ENCODE data around the gene GTF2IRD1. TPM values are rescaled to one million over a fixed set of nuclear protein-coding genes. Genes with fewer than 3 reads are reported as not detected.

Gene GTF2IRD1
- polyA plus RNA-seq, 3 donors: not detected

DNA sequence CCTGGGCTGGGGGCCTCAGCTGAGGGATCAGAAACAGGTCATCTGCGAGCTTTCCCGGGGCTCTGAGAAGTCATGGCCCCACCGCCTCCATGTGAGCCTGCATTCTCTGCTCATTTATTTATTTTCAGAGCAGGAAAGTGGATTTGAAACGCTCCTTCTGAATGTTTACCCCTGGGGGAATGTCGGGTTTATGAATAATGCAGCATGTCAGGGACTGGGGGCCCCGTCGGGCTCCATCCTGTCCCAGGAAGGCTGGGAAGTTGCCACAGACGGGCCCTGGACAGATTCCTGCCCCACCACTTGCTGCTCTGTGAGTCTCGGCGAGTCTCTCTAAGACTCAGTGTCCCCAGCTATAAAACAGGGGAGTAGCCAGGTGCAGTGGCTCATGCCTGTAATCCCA, 11.9 kb upstream of the GTF2IRD1 start:
- DNase-seq: no peak
- Histone ChIP-seq H3K4me1 (ENCODE audit: control insufficient read depth in 1 of 2, insufficient read depth in 2 of 2, low read length in 2 of 2) (no peaks in the 10 kb centered on the region), H4K20me1 (ENCODE audit: insufficient read depth, low read length) (no peaks in the 10 kb centered on the region), H3K4me2 (replicated peaks; ENCODE audit: extremely low read depth, low read length, poor library complexity, severe bottlenecking) (no peak overlapping the region), H3K9me3 (replicated peaks in 1 of 2; ENCODE audit: control insufficient read depth in 1 of 2, insufficient read depth in 1 of 2, low read length in 2 of 2) (peaks cover 0 to 6% of the 10 kb centered on the region in 2 donors), H3K27ac (ENCODE audit: low read depth in 1 of 2, low read length in 2 of 2) (no peak overlapping the region), H3K36me3 (replicated peaks in 1 of 2; ENCODE audit: control insufficient read depth in 1 of 2, insufficient read depth in 2 of 2, low read length in 2 of 2) (no peaks in the 10 kb centered on the region), H3K27me3 (ENCODE audit: control insufficient read depth in 2 of 2, insufficient read depth in 2 of 2, low read length in 2 of 2) (no peaks in the 10 kb centered on the region), H3K79me2 (ENCODE audit: insufficient read depth, low read length) (no peaks in the 10 kb centered on the region), H2AFZ (ENCODE audit: insufficient read depth, low read depth, low read length, poor library complexity, severe bottlenecking) (no peak overlapping the region), H3K4me3 (replicated peaks in 1 of 3; ENCODE audit: low read depth in 2 of 3, low read length in 3 of 3) (no peak overlapping the region), H3K9ac (ENCODE audit: insufficient read depth, low read length, poor library complexity, severe bottlenecking) (no peak overlapping the region)
- TF ChIP-seq, protein P1, sequence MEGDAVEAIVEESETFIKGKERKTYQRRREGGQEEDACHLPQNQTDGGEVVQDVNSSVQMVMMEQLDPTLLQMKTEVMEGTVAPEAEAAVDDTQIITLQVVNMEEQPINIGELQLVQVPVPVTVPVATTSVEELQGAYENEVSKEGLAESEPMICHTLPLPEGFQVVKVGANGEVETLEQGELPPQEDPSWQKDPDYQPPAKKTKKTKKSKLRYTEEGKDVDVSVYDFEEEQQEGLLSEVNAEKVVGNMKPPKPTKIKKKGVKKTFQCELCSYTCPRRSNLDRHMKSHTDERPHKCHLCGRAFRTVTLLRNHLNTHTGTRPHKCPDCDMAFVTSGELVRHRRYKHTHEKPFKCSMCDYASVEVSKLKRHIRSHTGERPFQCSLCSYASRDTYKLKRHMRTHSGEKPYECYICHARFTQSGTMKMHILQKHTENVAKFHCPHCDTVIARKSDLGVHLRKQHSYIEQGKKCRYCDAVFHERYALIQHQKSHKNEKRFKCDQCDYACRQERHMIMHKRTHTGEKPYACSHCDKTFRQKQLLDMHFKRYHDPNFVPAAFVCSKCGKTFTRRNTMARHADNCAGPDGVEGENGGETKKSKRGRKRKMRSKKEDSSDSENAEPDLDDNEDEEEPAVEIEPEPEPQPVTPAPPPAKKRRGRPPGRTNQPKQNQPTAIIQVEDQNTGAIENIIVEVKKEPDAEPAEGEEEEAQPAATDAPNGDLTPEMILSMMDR (IDR thresholded peaks at IDR 0.05): no peak
- Mint-ChIP-seq H3K36me3 (no peaks in the 10 kb centered on the region), H3K27me3 (ENCODE audit: low read depth in 3 of 3) (peaks cover 0 to 2% (median 0%) of the 10 kb centered on the region in 3 donors), H3K9me3 (peaks cover 2 to 21% (median 18%) of the 10 kb centered on the region in 7 donors), H3K27ac (no peak overlapping the region), H3K4me1 (no peaks in the 10 kb centered on the region), H3K4me3 (no peak overlapping the region)
- WGBS (ENCODE audit: insufficient coverage): 79% methylated on average over 7 of the region's 10 CpGs
- intact Hi-C loops (cut with micrococcal nuclease): no loop called here

DNA sequence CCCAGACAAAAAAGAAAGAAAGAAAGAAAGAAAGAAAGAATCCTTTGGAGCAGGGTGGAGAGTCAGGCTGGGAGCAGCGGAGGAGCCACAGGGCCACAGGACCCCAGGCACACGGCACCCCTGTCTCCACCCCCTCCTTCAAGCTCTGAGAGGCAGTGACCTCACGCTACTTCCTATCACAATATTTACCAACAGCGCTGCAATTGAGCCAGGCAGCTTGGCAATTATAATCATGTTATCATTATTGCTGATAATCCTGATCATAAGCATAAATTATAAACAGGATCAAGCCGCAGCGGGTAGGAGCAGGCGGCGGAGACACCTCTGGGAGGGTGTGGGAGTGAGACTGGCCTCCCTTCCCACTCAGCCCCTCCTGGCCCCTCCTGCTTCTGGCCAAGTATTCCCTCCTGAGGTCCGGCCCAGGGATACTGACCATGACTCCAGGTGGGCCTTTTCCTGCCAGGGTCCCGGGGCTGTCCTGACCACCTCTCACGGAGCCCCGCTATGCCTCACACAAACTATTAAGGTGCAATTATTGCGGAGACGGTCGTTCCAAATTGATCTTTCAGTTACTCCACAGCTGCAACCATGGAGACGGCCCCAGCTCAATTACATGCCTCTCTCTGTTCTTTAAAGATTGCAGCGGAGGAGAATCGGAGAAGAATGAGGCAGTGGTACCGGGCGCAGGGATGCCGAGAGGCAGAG, 10.0 kb upstream of the GTF2IRD1 start:
- no peaks in the 10 kb centered on the region for H4K20me1 ChIP-seq (ENCODE audit: insufficient read depth, low read length)
- H3K9me3 Mint-ChIP-seq: peaks cover 0 to 9% (median 6%) of the 10 kb centered on the region in 7 donors
- TF ChIP-seq, protein P1 (IDR thresholded peaks at IDR 0.05): no peak
- no peak overlapping the region for H3K27ac Mint-ChIP-seq
- no peak overlapping the region for H3K4me2 ChIP-seq (replicated peaks; ENCODE audit: extremely low read depth, low read length, poor library complexity, severe bottlenecking)
- no peaks in the 10 kb centered on the region for H3K4me1 ChIP-seq (ENCODE audit: control insufficient read depth in 1 of 2, insufficient read depth in 2 of 2, low read length in 2 of 2)
- no peak overlapping the region for H3K9ac ChIP-seq (ENCODE audit: insufficient read depth, low read length, poor library complexity, severe bottlenecking)
- no peaks in the 10 kb centered on the region for H3K36me3 Mint-ChIP-seq
- H2AFZ ChIP-seq (ENCODE audit: insufficient read depth, low read depth, low read length, poor library complexity, severe bottlenecking): no peak overlapping the region
- no peak overlapping the region for H3K4me3 ChIP-seq (replicated peaks in 1 of 3; ENCODE audit: low read depth in 2 of 3, low read length in 3 of 3)
- no peaks in the 10 kb centered on the region for H3K27me3 ChIP-seq (ENCODE audit: control insufficient read depth in 2 of 2, insufficient read depth in 2 of 2, low read length in 2 of 2)
- WGBS (ENCODE audit: insufficient coverage): 94% methylated on average over 8 of the region's 21 CpGs
- intact Hi-C loops (cut with micrococcal nuclease): no loop called here
- H3K4me3 Mint-ChIP-seq: no peak overlapping the region
- H3K4me1 Mint-ChIP-seq: no peaks in the 10 kb centered on the region
- no peak for DNase-seq
- H3K36me3 ChIP-seq (replicated peaks in 1 of 2; ENCODE audit: control insufficient read depth in 1 of 2, insufficient read depth in 2 of 2, low read length in 2 of 2): no peaks in the 10 kb centered on the region
- no peaks in the 10 kb centered on the region for H3K79me2 ChIP-seq (ENCODE audit: insufficient read depth, low read length)
- H3K27me3 Mint-ChIP-seq (ENCODE audit: low read depth in 3 of 3): peaks cover 0 to 3% (median 0%) of the 10 kb centered on the region in 3 donors
- H3K9me3 ChIP-seq (replicated peaks in 1 of 2; ENCODE audit: control insufficient read depth in 1 of 2, insufficient read depth in 1 of 2, low read length in 2 of 2): peaks cover 0 to 3% of the 10 kb centered on the region in 2 donors
- H3K27ac ChIP-seq (ENCODE audit: low read depth in 1 of 2, low read length in 2 of 2): no peak overlapping the region

Measured in CD14-positive monocyte (primary cell).